Neutrophil (primary cell): ENCODE measurements around the gene HPCAL1.
A peak's percentile ranks its signal among the peaks of the same experiment; 100 is the strongest.

Source experiments
- H3K27ac ChIP-seq: fragments of 200-600 bp; sonication (generic); 2 replicates; pipeline ENCODE4 v1.5.1; 2016; ENCODE audit warnings: mild to moderate bottlenecking, moderate library complexity
- H3K27me3 ChIP-seq: fragments of 200-600 bp; sonication (generic); 2 replicates; pipeline ENCODE4 v1.6.0; 2016; ENCODE audit warnings: mild to moderate bottlenecking
- H3K36me3 ChIP-seq: fragments of 200-600 bp; sonication (generic); 2 replicates; pipeline ENCODE4 v1.5.1; 2017
- H3K4me1 ChIP-seq, 2 experiments: fragments of 200-600 bp in 1 of 2; sonication (generic) in 1 of 2; 1 replicate in 1 of 2; 2 replicates in 1 of 2; pipeline versions ENCODE4 v1.5.1 to v1.6.1; 2013 to 2016; ENCODE audit warnings: low read depth in 1 of 2, low read length in 1 of 2, mild to moderate bottlenecking in 1 of 2, moderate library complexity in 1 of 2; ENCODE audit not compliant: control insufficient read depth in 1 of 2, insufficient read depth in 1 of 2
- H3K4me3 ChIP-seq, 2 experiments: fragments of 200-600 bp in 1 of 2; sonication (generic) in 1 of 2; 1 replicate in 1 of 2; 2 replicates in 1 of 2; pipeline ENCODE4 v1.5.1; 2013 to 2016; ENCODE audit warnings: low read depth in 1 of 2, low read length in 1 of 2, mild to moderate bottlenecking in 1 of 2, moderate library complexity in 1 of 2
- H3K9me3 ChIP-seq: fragments of 200-600 bp; sonication (generic); 2 replicates; pipeline ENCODE4 v1.5.1; 2016
- CTCF ChIP-seq: fragments of 200-600 bp; sonication (generic); IDR thresholded peaks from 2 replicates; pipeline ENCODE4 v1.5.1; 2016; ENCODE audit warnings: antibody characterized with exemption

The HPCAL1 gene

GRCh38 chr2:10377747-10378085 lies 75.0 kb downstream of the HPCAL1 start:
- no peaks in the 10 kb centered on the region for H3K9me3 ChIP-seq
- H3K27me3 ChIP-seq, result no peaks in the 10 kb centered on the region
- H3K4me1 ChIP-seq, result peaks cover 41 to 42% of the 10 kb centered on the region in 2 experiments
- H3K4me3 ChIP-seq, result no peak overlapping the region
- H3K36me3 ChIP-seq, result no peaks in the 10 kb centered on the region
- H3K27ac ChIP-seq, result no peak overlapping the region
- TF ChIP-seq CTCF, result no peak

- peak overlapping the region; percentile 29 for H3K27ac ChIP-seq
- no peaks in the 10 kb centered on the region for H3K9me3 ChIP-seq
- no peak overlapping the region for H3K4me3 ChIP-seq
- H3K36me3 ChIP-seq, result no peaks in the 10 kb centered on the region
- no peak for TF ChIP-seq CTCF
- no peaks in the 10 kb centered on the region for H3K27me3 ChIP-seq
- H3K4me1 ChIP-seq, result peaks cover 46 to 47% of the 10 kb centered on the region in 2 experiments
These were observed 75.5 kb downstream of the HPCAL1 start for GRCh38 chr2:10378189-10378588.

- Histone ChIP-seq H3K36me3 (no peaks in the 10 kb centered on the region), H3K4me3 (no peak overlapping the region), H3K27ac (peak overlapping the region; percentile 54), H3K27me3 (no peaks in the 10 kb centered on the region), H3K9me3 (no peaks in the 10 kb centered on the region), H3K4me1 (peaks cover 57 to 61% of the 10 kb centered on the region in 2 experiments)
- no peak for TF ChIP-seq CTCF
These were observed 77.6 kb downstream of the HPCAL1 start for GRCh38 chr2:10380048-10380926.

GRCh38 chr2:10381997-10382353 lies 79.3 kb downstream of the HPCAL1 start:
- Histone ChIP-seq H3K4me1 (peaks cover 72 to 73% of the 10 kb centered on the region in 2 experiments), H3K27me3 (no peaks in the 10 kb centered on the region), H3K9me3 (no peaks in the 10 kb centered on the region), H3K36me3 (no peaks in the 10 kb centered on the region), H3K27ac (peak overlapping the region; percentile 81), H3K4me3 (peak overlapping the region; percentile 47 to 55)
- TF ChIP-seq CTCF, result no peak

GRCh38 chr2:10382354-10383061 lies 79.8 kb downstream of the HPCAL1 start:
- peak overlapping the region; percentile 47 to 55 for H3K4me3 ChIP-seq
- peaks cover 72 to 75% of the 10 kb centered on the region in 2 experiments for H3K4me1 ChIP-seq
- H3K27me3 ChIP-seq, result no peaks in the 10 kb centered on the region
- H3K36me3 ChIP-seq, result no peaks in the 10 kb centered on the region
- H3K27ac ChIP-seq, result peak overlapping the region; percentile 81
- TF ChIP-seq CTCF, result peak; percentile 12
- no peaks in the 10 kb centered on the region for H3K9me3 ChIP-seq
